WTC11 (cell line): ENCODE measurements around the gene DNMT3A. TPM values are rescaled to one million over a fixed set of nuclear protein-coding genes. Genes with fewer than 3 reads are reported as not detected.

Experiments used
- ATAC-seq: fragments of 200-7000 bp; cut with Tn5 transposase; 2 replicates; pipeline ENCODE4 v1.10.0; 2021; ENCODE audit warnings: mild to moderate bottlenecking, moderate library complexity
- CTCF ChIA-PET: fragments of 300-600 bp; sonication (Branson Sonifier 250); formaldehyde crosslinking; loops from one replicate; lab custom pipeline; 2021; ENCODE audit warnings: antibody characterized with exemption; lab: Charles Lee
- POLR2A ChIA-PET: fragments of 350-600 bp; sonication (Branson Sonifier 250); formaldehyde crosslinking; loops from one replicate; lab custom pipeline; 2021; ENCODE audit warnings: antibody characterized with exemption; lab: Charles Lee
- DNase-seq: peaks from one replicate; pipeline ENCODE4 v3.0.0; 2021; ENCODE audit warnings: low spot score
- H3K27ac Mint-ChIP-seq: 2 replicates; pipeline ENCODE4 v1.8.0; 2021; ENCODE audit warnings: mixed read lengths
- H3K27me3 Mint-ChIP-seq: 2 replicates; pipeline ENCODE4 v1.8.0; 2021; ENCODE audit warnings: low read depth, mild to moderate bottlenecking, moderate library complexity, mixed read lengths
- H3K36me3 Mint-ChIP-seq: 2 replicates; pipeline ENCODE4 v1.8.0; 2021; ENCODE audit warnings: mixed read lengths
- H3K4me1 Mint-ChIP-seq: 2 replicates; pipeline ENCODE4 v1.8.0; 2022; ENCODE audit warnings: mixed read lengths
- H3K4me3 Mint-ChIP-seq: 2 replicates; pipeline ENCODE4 v1.8.0; 2021; ENCODE audit warnings: mild to moderate bottlenecking, moderate library complexity, mixed read lengths
- H3K9me3 Mint-ChIP-seq: 2 replicates; pipeline ENCODE4 v1.8.0; 2021; ENCODE audit warnings: mixed read lengths
- AR ChIP-seq: fragments of 250-450 bp; sonication (Bioruptor Pico); IDR thresholded peaks from 2 replicates; pipeline ENCODE4 v1.9.0; 2021; ENCODE audit warnings: mild to moderate bottlenecking
- ATF1 ChIP-seq: sonication (generic); formaldehyde crosslinking; IDR thresholded peaks from 2 replicates; pipeline ENCODE4 v1.8.1; 2023; ENCODE audit warnings: mild to moderate bottlenecking, moderate library complexity, missing genetic modification reagents
- CDX4 ChIP-seq: fragments of 250-450 bp; sonication (Bioruptor Pico); IDR thresholded peaks from 2 replicates; pipeline ENCODE4 v1.9.0; 2021; ENCODE audit warnings: moderate library complexity, mild to moderate bottlenecking, inconsistent platforms, borderline replicate concordance
- CREB1 ChIP-seq: sonication (generic); formaldehyde crosslinking; IDR thresholded peaks from 2 replicates; pipeline ENCODE4 v1.8.0; 2023; ENCODE audit warnings: mild to moderate bottlenecking, missing genetic modification reagents
- ELF4 ChIP-seq: sonication (generic); formaldehyde crosslinking; IDR thresholded peaks from 2 replicates; pipeline ENCODE4 v1.8.1; 2022; ENCODE audit warnings: low read depth, mild to moderate bottlenecking, moderate library complexity, missing genetic modification reagents
- ESRRA ChIP-seq: sonication (generic); formaldehyde crosslinking; IDR thresholded peaks from 2 replicates; pipeline ENCODE4 v1.8.1; 2022; ENCODE audit warnings: mild to moderate bottlenecking, missing genetic modification reagents, borderline replicate concordance
- FOXJ3 ChIP-seq: sonication (generic); formaldehyde crosslinking; IDR thresholded peaks from 2 replicates; pipeline ENCODE4 v1.9.0; 2021; ENCODE audit warnings: missing genetic modification reagents, mild to moderate bottlenecking, borderline replicate concordance
- FOXK1 ChIP-seq: sonication (generic); formaldehyde crosslinking; IDR thresholded peaks from 2 replicates; pipeline ENCODE4 v1.8.0; 2022; ENCODE audit warnings: mild to moderate bottlenecking, moderate library complexity, missing genetic modification reagents
- FOXP1 ChIP-seq: sonication (generic); formaldehyde crosslinking; IDR thresholded peaks from 2 replicates; pipeline ENCODE4 v1.8.0; 2022; ENCODE audit warnings: missing genetic modification reagents, mild to moderate bottlenecking, moderate library complexity, borderline replicate concordance
- IRF2 ChIP-seq: sonication (generic); formaldehyde crosslinking; IDR thresholded peaks from 2 replicates; pipeline ENCODE4 v1.8.0; 2022; ENCODE audit warnings: low read depth, missing genetic modification reagents, borderline replicate concordance
- KAT7 ChIP-seq: sonication (generic); formaldehyde crosslinking; IDR thresholded peaks from 2 replicates; pipeline ENCODE4 v1.8.1; 2023; ENCODE audit warnings: missing genetic modification reagents, mild to moderate bottlenecking, borderline replicate concordance
- MXD4 ChIP-seq: fragments of 250-450 bp; sonication (Bioruptor Pico); IDR thresholded peaks from 2 replicates; pipeline ENCODE4 v1.8.0; 2021; ENCODE audit warnings: mild to moderate bottlenecking, moderate library complexity, borderline replicate concordance
- NFE2L1 ChIP-seq: sonication (generic); formaldehyde crosslinking; IDR thresholded peaks from 2 replicates; pipeline ENCODE4 v1.8.1; 2023; ENCODE audit warnings: missing genetic modification reagents
- NR1H2 ChIP-seq: sonication (generic); formaldehyde crosslinking; IDR thresholded peaks from 2 replicates; pipeline ENCODE4 v1.9.0; 2021; ENCODE audit warnings: mild to moderate bottlenecking, moderate library complexity, missing genetic modification reagents
- OVOL2 ChIP-seq: fragments of 250-450 bp; sonication (Bioruptor Pico); IDR thresholded peaks from 2 replicates; pipeline ENCODE4 v1.9.0; 2021; ENCODE audit warnings: mild to moderate bottlenecking, borderline replicate concordance
- PRRX2 ChIP-seq: fragments of 250-450 bp; sonication (Bioruptor Pico); IDR thresholded peaks from 2 replicates; pipeline ENCODE4 v1.8.0; 2021; ENCODE audit warnings: mild to moderate bottlenecking
- SMAD3 ChIP-seq: sonication (generic); formaldehyde crosslinking; IDR thresholded peaks from 2 replicates; pipeline ENCODE4 v1.8.0; 2022; ENCODE audit warnings: missing genetic modification reagents, mild to moderate bottlenecking, borderline replicate concordance
- SP1 ChIP-seq: sonication (generic); formaldehyde crosslinking; conservative IDR thresholded peaks from 2 replicates; pipeline ENCODE4 v1.8.1; 2022; ENCODE audit warnings: missing genetic modification reagents
- ZNF138 ChIP-seq: sonication (generic); formaldehyde crosslinking; conservative IDR thresholded peaks from 2 replicates; pipeline ENCODE4 v1.8.1; 2022; ENCODE audit warnings: mild to moderate bottlenecking, moderate library complexity, missing genetic modification reagents
- ZNF219 ChIP-seq: sonication (generic); formaldehyde crosslinking; IDR thresholded peaks from 2 replicates; pipeline ENCODE4 v1.8.0; 2023; ENCODE audit warnings: missing genetic modification reagents, mild to moderate bottlenecking, borderline replicate concordance
- ZNF263 ChIP-seq: sonication (generic); formaldehyde crosslinking; IDR thresholded peaks from 2 replicates; pipeline ENCODE4 v1.8.1; 2022; ENCODE audit warnings: low read depth, mild to moderate bottlenecking, moderate library complexity, missing genetic modification reagents
- ZNF317 ChIP-seq: sonication (generic); formaldehyde crosslinking; IDR thresholded peaks from 2 replicates; pipeline ENCODE4 v1.8.1; 2023; ENCODE audit warnings: low read depth, mild to moderate bottlenecking, moderate library complexity, missing genetic modification reagents, borderline replicate concordance
- ZNF396 ChIP-seq: fragments of 250-450 bp; sonication (Bioruptor Pico); IDR thresholded peaks from 2 replicates; pipeline ENCODE4 v1.8.0; 2021; ENCODE audit warnings: mild to moderate bottlenecking, moderate library complexity, borderline replicate concordance
- ZNF532 ChIP-seq: fragments of 250-450 bp; sonication (Bioruptor Pico); IDR thresholded peaks from 2 replicates; pipeline ENCODE4 v1.9.0; 2021; ENCODE audit warnings: mild to moderate bottlenecking, borderline replicate concordance
- ZNF671 ChIP-seq: fragments of 250-450 bp; sonication (Bioruptor Pico); IDR thresholded peaks from 2 replicates; pipeline ENCODE4 v1.8.0; 2021; ENCODE audit warnings: mild to moderate bottlenecking
- ZSCAN18 ChIP-seq: fragments of 250-450 bp; sonication (Bioruptor Pico); IDR thresholded peaks from 2 replicates; pipeline ENCODE4 v2.1.2; 2022; ENCODE audit warnings: mild to moderate bottlenecking, moderate library complexity
- total RNA-seq: library from RNA; stranded (reverse); gene quantifications from 3 replicates; pipeline ENCODE4 v1.2.3, GENCODE V29; 2021
- TF ChIP-seq, protein P1 (sequence below): sonication (generic); formaldehyde crosslinking; IDR thresholded peaks from 2 replicates; pipeline ENCODE4 v1.8.1; 2022; ENCODE audit warnings: missing genetic modification reagents, borderline replicate concordance

DNMT3A gene
- total RNA-seq, 1 experiment from 2014 or later: 154 TPM

GRCh38 chr2:25215948-25216679 is 125.6 kb downstream of the DNMT3A start:
- Mint-ChIP-seq H3K27ac (peak overlapping the region; percentile 90), H3K4me1 (peaks cover 7% of the 10 kb centered on the region; the same call in 1 of the 2 replicates), H3K4me3 (peak overlapping the region; percentile 82), H3K9me3 (no peaks in the 10 kb centered on the region), H3K27me3 (no peaks in the 10 kb centered on the region), H3K36me3 (no peaks in the 10 kb centered on the region)
- DNase-seq (peak; percentile 90), ATAC-seq (peak; percentile 87)
- ChIA-PET CTCF (interaction anchor here (0.8 to 1.6 kb wide), 8 partner anchors 12 to 388 kb away, joined by 3 to 8 read pairs (median 3); no protein-coding TSS in a partner anchor), POLR2A (interaction anchor here (0.6 to 1.7 kb wide), 4 partner anchors 13 to 273 kb away, joined by 3 to 8 read pairs (median 3); no protein-coding TSS in a partner anchor)
- TF ChIP-seq CREB1 (CRISPR knock-in tag) (no peak), MXD4 (CRISPR knock-in tag) (no peak), ATF1 (no peak), ZNF138 (CRISPR knock-in tag) (no peak), ZNF263 (CRISPR knock-in tag) (no peak), ESRRA (CRISPR knock-in tag) (no peak), AR (CRISPR knock-in tag) (no peak), OVOL2 (CRISPR knock-in tag) (no peak), FOXP1 (peak; percentile 69; the same call in 1 of the 2 replicates), PRRX2 (CRISPR knock-in tag) (no peak), ZNF671 (no peak), ZNF317 (CRISPR knock-in tag) (no peak), FOXK1 (CRISPR knock-in tag) (peak; percentile 78; the same call in 1 of the 2 replicates), NR1H2 (CRISPR knock-in tag) (no peak), ZNF396 (CRISPR knock-in tag) (no peak), ZNF219 (CRISPR knock-in tag) (no peak), NFE2L1 (no peak), FOXJ3 (CRISPR knock-in tag) (no peak), ZSCAN18 (CRISPR knock-in tag) (no peak), IRF2 (CRISPR knock-in tag) (no peak), CDX4 (CRISPR knock-in tag) (no peak), SMAD3 (CRISPR knock-in tag) (no peak), ZNF532 (CRISPR knock-in tag) (no peak), SP1 (CRISPR knock-in tag) (peak; percentile 92), ELF4 (no peak), KAT7 (CRISPR knock-in tag) (no peak)
- TF ChIP-seq, protein P1, sequence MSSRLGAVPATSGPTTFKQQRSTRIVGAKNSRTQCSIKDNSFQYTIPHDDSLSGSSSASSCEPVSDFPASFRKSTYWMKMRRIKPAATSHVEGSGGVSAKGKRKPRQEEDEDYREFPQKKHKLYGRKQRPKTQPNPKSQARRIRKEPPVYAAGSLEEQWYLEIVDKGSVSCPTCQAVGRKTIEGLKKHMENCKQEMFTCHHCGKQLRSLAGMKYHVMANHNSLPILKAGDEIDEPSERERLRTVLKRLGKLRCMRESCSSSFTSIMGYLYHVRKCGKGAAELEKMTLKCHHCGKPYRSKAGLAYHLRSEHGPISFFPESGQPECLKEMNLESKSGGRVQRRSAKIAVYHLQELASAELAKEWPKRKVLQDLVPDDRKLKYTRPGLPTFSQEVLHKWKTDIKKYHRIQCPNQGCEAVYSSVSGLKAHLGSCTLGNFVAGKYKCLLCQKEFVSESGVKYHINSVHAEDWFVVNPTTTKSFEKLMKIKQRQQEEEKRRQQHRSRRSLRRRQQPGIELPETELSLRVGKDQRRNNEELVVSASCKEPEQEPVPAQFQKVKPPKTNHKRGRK: no peak
